Superior temporal gyrus (tissue), 1 donor: ENCODE measurements around the gene POGLUT2.

Source experiments
- DNase-seq: peaks from one replicate; pipeline ENCODE4 v3.0.0-alpha.2; 2016; ENCODE audit errors: extremely low spot score

Gene POGLUT2

GRCh38 chr13:102769679-102770078, 29.1 kb downstream of the POGLUT2 start:
- DNase-seq: no peak

DNA sequence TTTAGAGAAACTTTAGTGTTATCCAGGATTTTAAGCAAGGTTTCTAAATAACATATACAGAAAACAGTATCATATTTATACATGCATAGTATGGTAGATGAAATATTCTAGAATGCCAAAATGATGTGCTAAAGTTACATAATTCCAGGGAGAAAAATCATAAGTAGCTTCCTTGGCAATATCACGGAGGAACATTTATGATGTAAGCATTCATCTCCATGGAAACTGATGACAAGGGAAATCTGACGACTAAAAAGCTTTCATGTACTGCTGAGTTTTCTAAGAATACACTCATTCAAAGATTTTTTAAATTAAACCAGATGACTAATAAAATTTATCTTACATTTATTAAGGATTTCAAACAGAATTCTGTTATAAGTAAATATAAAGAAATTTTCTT, 29.9 kb downstream of the POGLUT2 start:
- DNase-seq: no peak

- DNase-seq: no peak
Measured at GRCh38 chr13:102763741-102764140, 35.0 kb downstream of the POGLUT2 start.

DNA sequence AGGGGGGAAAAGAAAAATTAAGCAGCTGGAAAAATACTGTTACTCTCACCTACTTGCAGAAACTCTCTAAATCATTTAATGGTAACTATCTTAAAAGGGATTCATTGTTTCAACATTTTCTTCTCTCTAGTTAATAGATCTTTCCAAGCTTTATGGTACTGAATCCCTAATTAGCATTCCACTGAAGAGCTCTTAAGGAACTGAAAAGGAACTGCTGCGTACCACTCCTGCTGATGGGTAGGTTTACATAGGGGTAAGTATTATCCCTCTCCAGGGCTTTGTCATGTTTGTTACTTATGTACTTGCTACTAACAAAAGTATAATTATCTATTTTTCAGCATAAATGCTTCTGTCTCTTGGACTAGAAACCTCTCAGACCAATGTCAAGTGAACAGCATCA, 37.7 kb downstream of the POGLUT2 start:
- DNase-seq: no peak

DNA sequence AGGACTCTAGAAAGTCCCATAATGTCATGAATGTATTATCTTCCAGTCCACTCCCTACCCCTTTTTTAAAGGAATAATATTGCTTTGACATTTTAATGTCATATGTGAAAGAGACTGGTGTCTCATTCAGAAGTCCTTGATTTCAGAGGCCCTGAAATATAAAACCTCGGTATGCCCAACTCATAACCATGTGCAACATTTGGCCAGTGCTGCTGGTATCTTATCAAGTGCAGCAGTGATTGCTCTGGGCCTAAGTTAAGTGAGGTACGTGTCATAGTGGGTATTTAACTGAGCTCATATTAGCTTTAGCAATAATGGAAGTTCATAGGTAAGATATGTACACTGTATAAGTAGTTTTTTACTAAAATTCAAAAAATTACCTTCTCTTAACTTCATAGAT, 39.9 kb downstream of the POGLUT2 start:
- no peak for DNase-seq

DNA sequence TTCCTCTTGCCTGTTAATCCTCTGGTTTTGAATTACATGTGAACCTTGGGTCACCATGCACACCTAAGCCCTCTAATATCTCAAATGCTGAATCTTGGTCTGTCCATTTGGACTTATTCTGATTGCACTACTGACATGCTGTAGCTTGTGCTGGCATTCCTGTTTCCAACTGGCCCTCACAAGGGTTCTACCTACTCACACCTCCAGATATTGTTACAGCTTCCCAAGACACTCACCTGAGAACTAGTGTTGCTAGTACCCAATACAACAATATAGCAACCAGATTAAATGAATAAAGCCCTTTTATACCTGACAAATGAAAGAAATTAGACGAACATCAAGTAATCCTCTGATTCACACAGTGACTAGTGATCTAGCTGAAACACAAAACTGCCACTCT, 41.8 kb downstream of the POGLUT2 start:
- DNase-seq: no peak

- DNase-seq: no peak
Measured at GRCh38 chr13:102751886-102752285, 46.9 kb downstream of the POGLUT2 start.

GRCh38 chr13:102742506-102742905, 56.3 kb downstream of the POGLUT2 start:
- no peak for DNase-seq

DNA sequence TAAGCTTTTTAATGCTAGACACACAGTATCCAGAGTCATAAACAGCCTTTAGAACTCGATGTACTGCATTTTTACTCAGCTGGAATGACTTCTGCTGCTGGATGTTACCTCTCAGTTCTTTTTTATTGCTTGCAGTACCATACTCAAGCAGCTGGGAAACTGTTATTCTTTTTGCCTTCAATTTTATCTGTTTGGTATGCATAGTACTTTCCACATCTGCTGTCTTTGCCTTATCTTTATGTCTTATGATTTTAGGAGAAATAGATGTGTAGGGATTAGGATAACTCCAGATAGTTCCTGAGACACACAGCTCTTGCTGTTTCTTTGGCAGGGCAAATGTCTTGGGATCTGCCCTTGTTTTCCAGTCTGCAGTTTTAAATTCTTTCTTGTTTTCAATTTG, 56.7 kb downstream of the POGLUT2 start:
- no peak for DNase-seq
